GM12864 (cell line): ENCODE measurements around the gene SSMEM1.
"Not testable (repeated sequence)": the region's sequence is repeated elsewhere in the genome, so short reads cannot be mapped to it uniquely, and the experiment has no call there.

Experiments used
- DNase-seq: peaks from one replicate; pipeline ENCODE4 v3.0.0-alpha.2; 2011; ENCODE audit warnings: low read depth
- H3K4me3 ChIP-seq: 2 replicates; pipeline ENCODE4 v1.5.1; 2011; ENCODE audit warnings: mild to moderate bottlenecking, low read depth, low read length, control low read depth
- CTCF ChIP-seq: IDR thresholded peaks from 2 replicates; pipeline ENCODE4 v1.5.1; 2011; ENCODE audit warnings: low read depth, mild to moderate bottlenecking, moderate library complexity, low read length, control low read depth, inconsistent platforms; ENCODE audit errors: missing control alignments

The SSMEM1 gene

GRCh38 chr7:130221746-130222145 is 14.1 kb downstream of the SSMEM1 start:
- DNase-seq, result no peak
- no peak overlapping the region for H3K4me3 ChIP-seq
- no peak for TF ChIP-seq CTCF

- H3K4me3 ChIP-seq, result no peak overlapping the region
- DNase-seq, result no peak
- TF ChIP-seq CTCF, result no peak
Observed at GRCh38 chr7:130223646-130224045, 16.0 kb downstream of the SSMEM1 start.

GRCh38 chr7:130224210-130224609 is 16.6 kb downstream of the SSMEM1 start:
- no peak overlapping the region for H3K4me3 ChIP-seq
- no peak for TF ChIP-seq CTCF
- DNase-seq, result no peak

- DNase-seq, H3K4me3 ChIP-seq: not testable (repeated sequence)
Observed at GRCh38 chr7:130224923-130225322, 17.3 kb downstream of the SSMEM1 start.

- no peak for DNase-seq
- H3K4me3 ChIP-seq, result no peak overlapping the region
- TF ChIP-seq CTCF, result no peak
Observed at GRCh38 chr7:130226333-130226732, 18.7 kb downstream of the SSMEM1 start.

GRCh38 chr7:130227883-130228575 is 20.4 kb downstream of the SSMEM1 start:
- DNase-seq, result no peak
- TF ChIP-seq CTCF, result no peak
- H3K4me3 ChIP-seq, result no peak overlapping the region

GRCh38 chr7:130228840-130229502 is 21.3 kb downstream of the SSMEM1 start:
- no peak for DNase-seq
- no peak for TF ChIP-seq CTCF
- no peak overlapping the region for H3K4me3 ChIP-seq

GRCh38 chr7:130229981-130230380 is 22.3 kb downstream of the SSMEM1 start:
- not testable (repeated sequence) for DNase-seq, H3K4me3 ChIP-seq
